HG02571 (cell line): ENCODE measurements around the gene OPRD1.
"Not testable (repeated sequence)": the region's sequence is repeated elsewhere in the genome, so short reads cannot be mapped to it uniquely, and the experiment has no call there.

Experiments
- ATAC-seq: cut with Tn5 transposase; IDR thresholded peaks from one replicate; pipeline ENCODE4 v1.9.1; 2021; ENCODE audit warnings: mild to moderate bottlenecking, moderate library complexity; ENCODE audit not compliant: unreplicated experiment

Gene OPRD1

GRCh38 chr1:28811766-28812668, at the start of gene OPRD1:
TSS of gene OPRD1 (plus strand) at chr1:28812170. CDS start at chr1:28812384, 214 bp downstream.
- no peak for ATAC-seq

GRCh38 chr1:28766532-28767183, 45.3 kb upstream of the OPRD1 start:
- ATAC-seq: no peak

- ATAC-seq: no peak
Observed at GRCh38 chr1:28770601-28771165, 41.3 kb upstream of the OPRD1 start.

DNA sequence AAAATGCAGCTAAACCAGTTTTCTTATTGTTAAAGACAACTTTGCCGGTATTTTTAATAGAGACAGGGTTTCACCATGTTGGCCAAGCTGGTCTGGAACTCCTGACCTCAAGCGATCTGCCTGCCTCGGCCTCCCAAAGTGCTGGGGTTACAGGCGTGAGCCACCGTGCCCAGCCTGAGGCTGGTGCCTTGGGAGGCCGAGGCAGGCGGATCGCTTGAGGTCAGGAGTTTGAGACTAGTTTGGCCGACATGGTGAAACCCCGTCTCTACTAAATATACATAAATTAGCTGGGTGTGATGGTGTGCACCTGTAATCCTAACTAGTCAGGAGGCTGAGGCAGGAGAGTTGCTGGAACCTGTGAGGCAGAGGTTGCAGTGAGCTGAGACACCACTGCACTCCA, 40.0 kb upstream of the OPRD1 start:
- ATAC-seq: not testable (repeated sequence)

DNA sequence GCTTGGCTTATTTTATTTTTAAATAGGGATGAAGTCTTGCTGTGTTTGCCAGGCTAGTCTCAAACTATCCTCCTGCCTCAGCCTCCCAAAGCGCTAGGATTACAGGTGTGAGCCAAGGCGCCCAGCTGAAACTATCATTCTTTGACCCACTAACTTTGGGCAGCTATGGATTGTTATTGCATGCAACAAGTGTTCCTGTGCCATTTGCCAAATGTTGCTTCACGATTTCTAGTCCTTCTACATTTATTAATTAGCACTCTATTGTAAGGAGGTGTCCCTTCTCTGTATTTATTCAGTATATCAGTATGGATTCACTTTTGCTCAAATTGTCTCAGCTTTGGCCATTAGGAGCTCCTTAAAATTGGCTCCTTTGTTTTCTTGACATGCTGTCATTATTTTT, 38.9 kb upstream of the OPRD1 start:
- no peak for ATAC-seq

- no peak for ATAC-seq
Observed at GRCh38 chr1:28775121-28775942, 36.6 kb upstream of the OPRD1 start.

- ATAC-seq: no peak
Observed at GRCh38 chr1:28776341-28776740, 35.6 kb upstream of the OPRD1 start.

GRCh38 chr1:28778021-28778420, 33.9 kb upstream of the OPRD1 start:
- no peak for ATAC-seq

GRCh38 chr1:28779751-28780408, 32.1 kb upstream of the OPRD1 start:
- no peak for ATAC-seq

DNA sequence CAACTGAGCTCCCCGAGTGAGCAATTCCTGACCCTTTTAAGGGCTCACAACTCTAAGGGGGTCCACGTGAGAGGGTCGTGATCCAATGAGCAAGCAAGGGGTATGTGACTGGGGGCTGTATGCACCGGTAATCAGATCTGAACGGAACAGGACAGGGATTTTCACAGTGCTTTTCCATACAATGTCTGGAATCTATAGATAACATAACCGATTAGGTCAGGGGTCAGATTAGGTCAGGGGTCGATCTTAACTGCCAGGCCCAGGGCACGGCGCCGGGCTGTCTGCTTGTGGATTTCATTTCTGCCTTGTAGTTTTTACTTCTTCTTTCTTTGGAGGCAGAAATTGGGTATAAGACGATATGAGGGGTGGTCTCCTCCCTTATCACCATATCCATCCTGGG, 30.7 kb upstream of the OPRD1 start:
- ATAC-seq: no peak

DNA sequence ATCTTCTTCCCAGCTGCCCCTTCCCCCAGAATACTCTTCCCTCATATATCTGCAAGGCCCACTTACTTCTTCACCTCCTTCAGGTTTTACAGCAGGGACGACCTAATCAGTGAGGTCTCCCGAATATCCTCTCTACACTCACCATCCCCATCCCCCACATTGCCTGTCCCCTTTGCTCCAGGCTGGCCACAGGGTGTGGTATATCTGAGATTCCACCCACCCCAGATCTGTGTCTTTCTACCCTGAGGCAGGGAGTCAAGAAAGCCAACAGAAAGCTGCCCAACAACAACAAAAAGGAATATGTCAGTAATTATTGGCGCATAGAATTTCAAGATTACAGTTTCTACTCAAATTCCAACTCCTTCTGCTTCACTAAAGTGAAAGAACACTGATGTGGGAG, 30.0 kb upstream of the OPRD1 start:
- no peak for ATAC-seq

GRCh38 chr1:28783363-28783762, 28.6 kb upstream of the OPRD1 start:
- no peak for ATAC-seq

DNA sequence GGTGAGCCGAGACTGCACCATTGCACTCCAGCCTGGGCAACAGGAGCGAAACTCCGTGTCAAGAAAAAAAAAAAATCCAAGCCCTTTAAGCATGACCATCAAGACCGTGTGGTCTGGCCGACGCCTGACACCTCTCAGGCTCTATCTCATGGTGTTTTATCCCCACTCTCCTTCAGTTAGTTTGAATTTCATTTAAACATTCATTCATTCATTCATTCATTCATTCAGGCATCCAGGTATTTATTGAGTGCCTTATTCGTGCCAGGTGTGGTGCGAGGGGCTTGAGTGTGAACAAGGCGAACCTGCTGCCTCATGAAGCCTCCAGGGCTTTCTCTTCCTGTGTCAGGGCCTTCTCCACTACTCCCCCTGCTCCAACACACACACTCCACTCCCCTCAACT, 22.6 kb upstream of the OPRD1 start:
- ATAC-seq: no peak

- ATAC-seq: no peak
Observed at GRCh38 chr1:28789816-28790215, 22.2 kb upstream of the OPRD1 start.

DNA sequence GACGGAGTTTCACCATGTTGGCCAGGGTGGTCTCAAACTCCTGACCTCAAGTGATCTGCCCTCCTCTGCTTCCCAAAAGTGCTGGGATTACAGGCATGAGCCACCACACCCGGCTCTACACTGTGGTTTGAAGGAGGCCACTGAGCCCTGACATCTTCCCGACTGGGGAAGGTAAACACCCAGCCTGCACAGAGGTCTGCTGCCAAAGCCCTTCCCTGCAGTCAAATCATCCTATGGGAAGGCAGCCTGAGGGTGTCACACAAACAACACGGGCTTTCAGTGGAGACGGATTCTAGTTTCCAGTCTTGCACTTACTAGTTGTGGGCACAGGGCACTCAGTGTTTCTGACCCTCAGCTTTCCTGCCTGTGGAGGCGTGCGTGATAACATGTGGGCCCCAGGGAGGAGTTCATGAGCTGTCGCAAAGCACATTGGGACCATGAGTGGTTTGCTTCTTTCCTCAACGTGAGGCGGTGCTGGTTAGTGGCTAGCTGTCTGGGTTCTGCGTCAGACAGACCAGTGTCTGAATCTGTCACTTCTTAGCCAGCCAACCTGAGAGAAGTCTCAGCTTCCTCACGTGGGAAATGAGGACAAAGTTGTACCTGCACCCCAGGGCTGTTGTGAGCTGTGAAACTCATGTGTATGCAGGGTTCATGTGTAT, 21.5 kb upstream of the OPRD1 start:
- no peak for ATAC-seq

GRCh38 chr1:28791929-28792328, 20.0 kb upstream of the OPRD1 start:
- not testable (repeated sequence) for ATAC-seq

- no peak for ATAC-seq
Observed at GRCh38 chr1:28792644-28793121, 19.3 kb upstream of the OPRD1 start.

GRCh38 chr1:28794582-28794981, 17.4 kb upstream of the OPRD1 start:
- not testable (repeated sequence) for ATAC-seq

DNA sequence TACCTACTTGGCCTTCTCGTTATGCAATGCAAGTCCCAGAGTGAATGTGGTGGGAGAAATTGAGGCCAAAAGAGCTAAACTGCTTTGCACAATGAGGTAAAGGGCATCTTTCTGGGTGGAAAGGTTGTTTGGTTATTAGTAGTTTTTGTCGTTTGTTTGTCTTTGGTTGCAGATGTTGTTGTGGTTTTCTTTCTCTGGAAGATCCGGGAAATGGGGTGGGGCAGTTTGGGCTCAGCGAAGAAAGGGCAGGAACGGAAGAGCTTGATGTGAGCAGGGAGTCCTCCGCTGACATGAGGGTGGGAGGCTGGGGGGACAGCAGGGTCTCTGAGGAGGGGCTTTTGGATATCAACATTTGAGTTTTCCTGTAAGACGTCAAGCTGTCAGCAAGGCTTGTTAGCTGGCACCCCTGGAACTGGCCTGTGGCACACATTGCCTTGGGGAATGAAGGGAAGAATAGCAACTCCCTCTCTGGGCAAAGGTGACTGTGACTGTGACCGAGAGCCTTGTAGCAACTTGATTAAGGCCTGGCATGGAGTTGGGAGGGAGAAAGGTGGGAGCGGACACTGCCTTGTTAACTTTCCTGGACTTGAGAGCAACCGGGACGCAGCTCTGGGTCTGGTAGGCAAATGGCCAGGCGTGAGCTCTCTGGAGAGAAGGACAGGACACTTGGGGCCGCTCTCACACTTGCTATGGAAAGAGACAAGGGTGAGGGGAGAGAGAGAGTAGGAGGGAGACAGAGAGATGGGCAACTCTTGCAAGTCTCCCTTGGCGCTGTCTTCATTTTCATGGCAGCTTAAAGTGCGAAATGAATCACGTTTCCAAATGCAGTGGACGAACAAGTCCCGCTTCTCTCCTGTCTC, 15.4 kb upstream of the OPRD1 start:
- ATAC-seq: no peak
